Keratinocyte (primary cell): ENCODE measurements around the gene ACTR3. TPM values are rescaled to one million over a fixed set of nuclear protein-coding genes. Genes with fewer than 3 reads are reported as not detected.

Experiments used
- DNase-seq: peaks from one replicate; pipeline ENCODE4 v3.0.0-alpha.2; 2011; ENCODE audit warnings: low read depth, missing footprints, low spot score
- FAIRE-seq: peaks from 2 replicates; lab custom pipeline; 2011; peaks lifted over from hg19 to GRCh38; lab: Jason Lieb, UNC
- H2AFZ ChIP-seq: 2 replicates; pipeline ENCODE4 v1.6.0; 2012; ENCODE audit warnings: low read length, control low read depth, inconsistent platforms; ENCODE audit not compliant: control insufficient read depth
- H3K27ac ChIP-seq: 2 replicates; pipeline ENCODE4 v1.5.1; 2011; ENCODE audit warnings: low read length; ENCODE audit not compliant: control insufficient read depth, insufficient read depth
- H3K27me3 ChIP-seq: 3 replicates; pipeline ENCODE4 v1.6.0; 2011; ENCODE audit warnings: low read length; ENCODE audit not compliant: control insufficient read depth, insufficient read depth; ENCODE audit errors: extremely low read depth
- H3K36me3 ChIP-seq, 2 experiments: 2 replicates in 1 of 2; 3 replicates in 1 of 2; pipeline ENCODE4 v1.5.1; 2011; ENCODE audit warnings: low read length in 2 of 2, mild to moderate bottlenecking in 1 of 2; ENCODE audit not compliant: control insufficient read depth in 2 of 2, insufficient read depth in 2 of 2; ENCODE audit errors: extremely low read depth in 1 of 2
- H3K4me1 ChIP-seq: 3 replicates; pipeline ENCODE4 v1.5.1; 2011; ENCODE audit warnings: low read length; ENCODE audit not compliant: control insufficient read depth, insufficient read depth; ENCODE audit errors: extremely low read depth
- H3K4me2 ChIP-seq: 3 replicates; pipeline ENCODE4 v1.6.0; 2011; ENCODE audit warnings: low read depth, low read length; ENCODE audit not compliant: control insufficient read depth, insufficient read depth; ENCODE audit errors: extremely low read depth
- H3K4me3 ChIP-seq, 3 experiments: fragments of 200-600 bp in 1 of 3; sonication (generic) in 1 of 3; 2 replicates in 2 of 3; 3 replicates in 1 of 3; pipeline ENCODE4 v1.5.1; 2011 to 2016; ENCODE audit warnings: low read length in 3 of 3, mild to moderate bottlenecking in 3 of 3, control low read depth in 2 of 3, inconsistent platforms in 1 of 3, low read depth in 1 of 3, mixed read lengths in 1 of 3, mixed run types in 1 of 3, moderate library complexity in 1 of 3; ENCODE audit not compliant: control insufficient read depth in 2 of 3, insufficient read depth in 2 of 3; ENCODE audit errors: extremely low read depth in 1 of 3
- H3K79me2 ChIP-seq: 2 replicates; pipeline ENCODE4 v1.6.0; 2012; ENCODE audit warnings: low read length; ENCODE audit not compliant: control insufficient read depth, insufficient read depth
- H3K9ac ChIP-seq: 3 replicates; pipeline ENCODE4 v1.6.0; 2011; ENCODE audit warnings: low read length; ENCODE audit not compliant: control insufficient read depth, insufficient read depth; ENCODE audit errors: extremely low read depth
- H3K9me1 ChIP-seq: 3 replicates; pipeline ENCODE4 v1.6.0; 2011; ENCODE audit warnings: low read length; ENCODE audit not compliant: control insufficient read depth, insufficient read depth; ENCODE audit errors: extremely low read depth
- H3K9me3 ChIP-seq: 2 replicates; pipeline ENCODE4 v1.5.1; 2012; ENCODE audit warnings: low read depth, low read length; ENCODE audit not compliant: control insufficient read depth
- H4K20me1 ChIP-seq: 3 replicates; pipeline ENCODE4 v1.6.0; 2011; ENCODE audit warnings: low read length; ENCODE audit not compliant: control insufficient read depth, insufficient read depth; ENCODE audit errors: extremely low read depth
- EZH2 ChIP-seq: IDR thresholded peaks from one replicate; pipeline ENCODE4 v1.6.1; 2012; ENCODE audit warnings: inconsistent platforms, mild to moderate bottlenecking, low read length, moderate library complexity
- dilution Hi-C: fragments of 300-500 bp; cut with MboI; formaldehyde crosslinking; loops from one replicate; pipeline ENCODE4 v1.7.0; 2020; ENCODE audit warnings: low sequenced_read_pairs; ENCODE audit not compliant: extremely low pct_ligation_motif_present
- polyA plus RNA-seq, 5 experiments: library from polyadenylated mRNA; depleted of rRNA in 3 of 5; stranded (reverse) in 3 of 5; stranded (forward) in 1 of 5; unstranded in 1 of 5; fragments of >200 nt; gene quantifications; 1 replicate in 1 of 5; 2 replicates in 3 of 5; 3 replicates in 1 of 5; pipeline versions ENCODE4 v1.2.1 to v1.2.3, GENCODE V29; 2011 to 2012; ENCODE audit warnings: missing spikeins in 2 of 5, low read depth in 1 of 5, low replicate concordance in 1 of 5
- TF ChIP-seq, protein P1 (sequence below), 3 experiments: IDR thresholded peaks in 1 of 3; conservative IDR thresholded peaks in 1 of 3; optimal IDR thresholded peaks in 1 of 3; 2 replicates in 2 of 3; 3 replicates in 1 of 3; pipeline versions ENCODE3 to v1.5.1; 2011; ENCODE audit warnings: low read length in 3 of 3, mild to moderate bottlenecking in 3 of 3, moderate library complexity in 2 of 3, control low read depth in 1 of 3, inconsistent platforms in 1 of 3; ENCODE audit not compliant: insufficient read depth in 2 of 3; ENCODE audit errors: extremely low read depth in 1 of 3

The ACTR3 gene
- polyA plus RNA-seq, 1 donor (not counting 4 experiments of a cell fraction or from before 2014, with no cell fraction given): 340 TPM

DNA sequence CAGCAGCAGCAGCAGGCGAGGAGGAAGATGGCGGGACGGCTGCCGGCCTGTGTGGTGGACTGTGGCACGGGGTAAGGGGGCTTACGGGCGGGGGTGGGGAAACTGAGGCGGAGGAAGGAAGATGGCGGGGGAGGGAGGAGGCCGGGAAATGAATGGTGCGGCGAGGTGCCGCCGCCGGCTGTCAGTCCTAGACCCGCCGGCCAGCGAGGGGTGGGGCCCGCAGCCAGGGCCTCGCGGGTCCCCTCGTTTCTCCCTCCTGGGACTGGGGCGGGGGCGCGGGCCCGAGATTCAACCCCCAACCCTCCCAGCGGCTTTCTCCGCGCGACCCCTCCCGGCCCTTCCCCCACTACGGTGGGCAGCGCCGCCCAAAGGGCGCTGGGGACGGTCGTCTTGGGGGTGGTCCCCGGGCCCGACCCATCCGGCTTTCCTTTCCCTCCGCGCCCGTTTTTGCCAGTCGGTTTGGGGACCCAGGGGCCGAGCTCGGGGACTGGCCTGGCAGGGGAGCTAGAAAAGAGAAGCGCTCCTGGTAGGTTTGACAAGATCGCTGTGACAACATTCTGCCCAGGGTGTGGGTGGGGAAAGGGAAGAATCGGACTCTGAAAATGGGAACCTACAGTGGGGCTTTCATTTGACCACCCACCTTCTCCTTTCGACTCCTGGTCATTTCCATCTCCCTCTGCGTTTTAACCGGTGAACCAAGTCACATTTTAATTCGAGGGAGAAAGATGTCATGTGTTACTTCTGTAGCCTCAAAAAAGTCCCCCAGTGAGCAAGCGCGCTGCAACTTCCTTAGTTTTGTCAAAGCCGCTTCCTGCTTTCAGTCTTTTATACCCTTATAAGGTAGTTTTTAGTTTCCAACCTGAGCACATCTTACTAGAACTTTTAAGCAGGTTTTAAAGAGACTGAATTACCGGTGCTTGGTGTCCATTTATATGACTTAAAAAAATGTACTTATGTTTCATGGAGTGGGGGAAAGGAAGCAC lies 655 bp downstream of the ACTR3 start:
- Histone ChIP-seq H3K27me3 (no peaks in the 10 kb centered on the region), H4K20me1 (peaks cover 2% of the 10 kb centered on the region), H3K9me3 (no peaks in the 10 kb centered on the region), H3K4me1 (peaks cover 47% of the 10 kb centered on the region), H3K4me3 (peak overlapping the region; percentile 84 to 93 (median 84)), H3K36me3 (peaks cover 0 to 2% of the 10 kb centered on the region in 2 experiments), H3K79me2 (peaks cover 62% of the 10 kb centered on the region), H2AFZ (peak overlapping the region; percentile 85), H3K27ac (peak overlapping the region; percentile 93), H3K9me1 (no peaks in the 10 kb centered on the region), H3K4me2 (peak overlapping the region; percentile 54), H3K9ac (peak overlapping the region; percentile 88)
- dilution Hi-C loops: no loop called here
- FAIRE-seq (peak; percentile 51), DNase-seq (no peak)
- TF ChIP-seq, protein P1, sequence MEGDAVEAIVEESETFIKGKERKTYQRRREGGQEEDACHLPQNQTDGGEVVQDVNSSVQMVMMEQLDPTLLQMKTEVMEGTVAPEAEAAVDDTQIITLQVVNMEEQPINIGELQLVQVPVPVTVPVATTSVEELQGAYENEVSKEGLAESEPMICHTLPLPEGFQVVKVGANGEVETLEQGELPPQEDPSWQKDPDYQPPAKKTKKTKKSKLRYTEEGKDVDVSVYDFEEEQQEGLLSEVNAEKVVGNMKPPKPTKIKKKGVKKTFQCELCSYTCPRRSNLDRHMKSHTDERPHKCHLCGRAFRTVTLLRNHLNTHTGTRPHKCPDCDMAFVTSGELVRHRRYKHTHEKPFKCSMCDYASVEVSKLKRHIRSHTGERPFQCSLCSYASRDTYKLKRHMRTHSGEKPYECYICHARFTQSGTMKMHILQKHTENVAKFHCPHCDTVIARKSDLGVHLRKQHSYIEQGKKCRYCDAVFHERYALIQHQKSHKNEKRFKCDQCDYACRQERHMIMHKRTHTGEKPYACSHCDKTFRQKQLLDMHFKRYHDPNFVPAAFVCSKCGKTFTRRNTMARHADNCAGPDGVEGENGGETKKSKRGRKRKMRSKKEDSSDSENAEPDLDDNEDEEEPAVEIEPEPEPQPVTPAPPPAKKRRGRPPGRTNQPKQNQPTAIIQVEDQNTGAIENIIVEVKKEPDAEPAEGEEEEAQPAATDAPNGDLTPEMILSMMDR (optimal IDR thresholded peaks at IDR 0.05 in 1 of 3, IDR thresholded peaks at IDR 0.05 in 1 of 3, conservative IDR thresholded peaks at IDR 0.05 in 1 of 3; ENCODE audit: extremely low read depth in 1 of 3, insufficient read depth in 2 of 3, low read length in 3 of 3): no peak
- TF ChIP-seq EZH2: no peak

DNA sequence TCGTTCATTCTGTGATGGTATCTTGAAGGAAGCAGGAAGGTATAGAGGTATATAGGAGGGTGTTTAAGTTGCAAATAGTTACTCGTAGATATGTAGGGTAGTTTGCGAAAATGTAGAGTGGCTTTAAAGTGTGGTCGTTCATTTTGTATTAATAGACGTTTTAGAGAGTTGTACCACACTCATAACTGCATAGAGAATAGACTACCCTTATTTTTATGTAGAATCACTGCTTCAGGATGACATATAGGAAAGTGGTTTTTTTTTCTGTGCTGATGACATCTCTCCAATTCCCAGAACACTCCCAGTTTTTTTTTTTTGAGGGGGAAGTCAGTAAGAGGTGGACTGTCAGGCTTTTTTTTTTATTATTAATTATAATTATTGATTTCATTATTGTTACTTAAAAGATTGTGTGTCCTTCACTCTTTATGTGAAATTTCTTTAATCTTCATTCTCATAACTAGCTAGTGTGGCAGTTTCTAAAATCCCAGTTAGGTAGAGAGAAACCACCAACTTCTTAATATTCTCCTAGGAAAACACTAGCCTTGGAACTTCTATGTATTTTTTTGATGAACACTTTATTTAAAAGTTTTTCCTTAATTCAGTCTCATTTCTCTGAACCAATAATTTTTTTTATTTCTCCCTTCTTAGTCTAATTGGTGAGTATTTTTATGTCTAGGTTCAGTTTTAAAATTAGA lies 1.5 kb downstream of the ACTR3 start:
- FAIRE-seq (no peak), DNase-seq (no peak)
- TF ChIP-seq, protein P1 (optimal IDR thresholded peaks at IDR 0.05 in 1 of 3, IDR thresholded peaks at IDR 0.05 in 1 of 3, conservative IDR thresholded peaks at IDR 0.05 in 1 of 3; ENCODE audit: extremely low read depth in 1 of 3, insufficient read depth in 2 of 3, low read length in 3 of 3): no peak
- TF ChIP-seq EZH2: no peak
- Histone ChIP-seq H3K4me1 (peaks cover 50% of the 10 kb centered on the region), H3K79me2 (peaks cover 70% of the 10 kb centered on the region), H3K9me1 (peaks cover 3% of the 10 kb centered on the region), H3K9me3 (no peaks in the 10 kb centered on the region), H3K9ac (peak overlapping the region; percentile 88), H3K27ac (peak overlapping the region; percentile 93), H2AFZ (no peak overlapping the region), H3K36me3 (peaks cover 0 to 2% of the 10 kb centered on the region in 2 experiments), H4K20me1 (peaks cover 9% of the 10 kb centered on the region), H3K4me2 (peak overlapping the region; percentile 54), H3K4me3 (peak overlapping the region; percentile 84 to 93 (median 84)), H3K27me3 (no peaks in the 10 kb centered on the region)
- dilution Hi-C loops: no loop called here
